ENCODE results near the gene TMEM81.

Gene TMEM81

DNA sequence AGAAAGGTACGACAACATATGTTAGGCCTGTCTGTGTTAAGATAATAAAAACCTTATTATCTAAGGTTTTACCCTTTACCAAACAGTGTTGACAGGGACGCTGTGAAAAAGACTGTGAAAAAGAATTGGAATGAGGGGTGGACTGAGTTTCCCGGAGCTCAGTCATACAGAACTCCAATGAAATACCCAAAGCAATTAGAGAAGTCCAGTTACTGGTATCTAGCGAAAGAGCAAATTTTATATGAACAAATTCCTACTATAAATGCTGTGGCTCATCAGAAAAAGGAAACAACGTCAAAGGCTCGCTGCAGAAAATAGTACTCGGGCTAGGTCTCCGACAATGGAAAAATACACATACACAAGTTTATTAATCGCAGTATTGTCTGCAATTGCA lies 38.2 kb upstream of the TMEM81 start:
- DNase-seq (ENCODE audit: low read depth, low spot score) = no peak
- TF ChIP-seq, protein P1, sequence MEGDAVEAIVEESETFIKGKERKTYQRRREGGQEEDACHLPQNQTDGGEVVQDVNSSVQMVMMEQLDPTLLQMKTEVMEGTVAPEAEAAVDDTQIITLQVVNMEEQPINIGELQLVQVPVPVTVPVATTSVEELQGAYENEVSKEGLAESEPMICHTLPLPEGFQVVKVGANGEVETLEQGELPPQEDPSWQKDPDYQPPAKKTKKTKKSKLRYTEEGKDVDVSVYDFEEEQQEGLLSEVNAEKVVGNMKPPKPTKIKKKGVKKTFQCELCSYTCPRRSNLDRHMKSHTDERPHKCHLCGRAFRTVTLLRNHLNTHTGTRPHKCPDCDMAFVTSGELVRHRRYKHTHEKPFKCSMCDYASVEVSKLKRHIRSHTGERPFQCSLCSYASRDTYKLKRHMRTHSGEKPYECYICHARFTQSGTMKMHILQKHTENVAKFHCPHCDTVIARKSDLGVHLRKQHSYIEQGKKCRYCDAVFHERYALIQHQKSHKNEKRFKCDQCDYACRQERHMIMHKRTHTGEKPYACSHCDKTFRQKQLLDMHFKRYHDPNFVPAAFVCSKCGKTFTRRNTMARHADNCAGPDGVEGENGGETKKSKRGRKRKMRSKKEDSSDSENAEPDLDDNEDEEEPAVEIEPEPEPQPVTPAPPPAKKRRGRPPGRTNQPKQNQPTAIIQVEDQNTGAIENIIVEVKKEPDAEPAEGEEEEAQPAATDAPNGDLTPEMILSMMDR (IDR thresholded peaks at IDR 0.05; ENCODE audit: low read depth, low read length) = no peak
- peak overlapping the region; percentile 97 for H3K4me3 ChIP-seq (ENCODE audit: low read depth, low read length)
- in situ Hi-C loops (cut with HindIII; ENCODE audit: low sequenced_read_pairs) = no loop called here

DNA sequence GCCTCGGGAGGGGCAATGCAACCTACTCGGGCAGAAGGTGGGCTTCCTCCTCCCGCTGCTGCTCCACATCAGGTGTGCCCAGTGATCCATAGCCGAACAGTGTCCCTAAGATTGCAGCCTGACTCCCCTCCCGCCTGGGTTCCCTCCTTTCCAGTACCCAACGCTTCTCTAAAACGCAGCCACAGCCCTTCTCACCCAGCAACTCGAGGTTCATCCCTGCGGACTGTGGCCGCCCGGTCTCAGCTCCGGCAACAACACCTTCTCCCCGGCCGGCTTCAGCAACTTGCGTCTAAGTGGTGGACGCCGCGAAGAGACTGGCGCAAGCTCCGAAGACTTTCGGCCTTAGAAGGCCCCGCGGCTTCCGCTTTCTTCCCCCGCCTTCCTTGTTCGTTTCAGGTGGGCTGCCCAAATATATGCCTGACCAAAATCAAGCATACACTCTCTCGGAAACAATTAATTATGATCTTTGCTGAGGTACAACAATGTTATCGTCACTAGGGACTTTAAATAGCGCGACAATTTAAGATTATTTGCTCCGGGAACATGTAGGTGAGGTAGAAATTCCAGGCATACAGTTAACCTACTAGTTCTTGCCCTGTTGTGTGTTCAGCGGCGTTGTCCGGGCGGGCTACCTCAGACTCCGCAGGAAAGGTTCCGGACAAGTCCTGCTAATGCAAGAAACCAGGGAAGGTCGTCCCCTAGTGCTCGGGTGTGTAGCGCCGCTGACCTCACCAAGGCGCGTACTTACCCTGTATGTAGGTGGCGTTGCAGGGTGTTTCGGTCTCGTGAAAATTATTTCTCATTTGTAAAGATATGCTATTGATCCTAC lies 37.6 kb upstream of the TMEM81 start, which contains the start of gene RBBP5:
Gene RBBP5, minus strand, starts transcription at position 319 of the 829 bp plus-strand sequence. Its CDS starts 105 bp downstream, at position 214.
- peak within 1 kb of the TSS; percentile 97 for H3K4me3 ChIP-seq (ENCODE audit: low read depth, low read length)
- peak; percentile 99 for DNase-seq (ENCODE audit: low read depth, low spot score)
- in situ Hi-C loops (cut with HindIII; ENCODE audit: low sequenced_read_pairs) = no loop called here
- TF ChIP-seq, protein P1 (IDR thresholded peaks at IDR 0.05; ENCODE audit: low read depth, low read length) = peak; percentile 84

DNA sequence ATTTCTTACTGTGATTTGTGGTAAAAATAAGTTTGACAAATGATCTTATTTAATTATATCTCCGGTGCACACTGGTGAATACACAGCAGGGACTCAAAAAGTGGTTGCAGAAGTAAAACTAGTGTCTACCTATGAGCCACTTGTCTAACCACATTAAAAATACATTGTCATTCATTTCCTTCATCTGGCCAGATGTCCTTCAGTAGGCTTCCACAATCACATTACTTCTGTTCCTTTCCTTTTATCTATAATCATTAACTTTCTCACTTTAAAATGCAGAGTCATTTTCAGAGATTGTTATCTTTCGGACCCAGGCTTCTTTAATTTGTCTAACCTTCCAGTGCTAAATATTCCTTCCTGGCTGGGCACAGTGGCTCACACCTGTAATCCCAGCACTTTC lies 34.5 kb upstream of the TMEM81 start:
- no peak overlapping the region for H3K4me3 ChIP-seq (ENCODE audit: low read depth, low read length)
- no peak for DNase-seq (ENCODE audit: low read depth, low spot score)
- in situ Hi-C loops (cut with HindIII; ENCODE audit: low sequenced_read_pairs) = no loop called here
- TF ChIP-seq, protein P1 (IDR thresholded peaks at IDR 0.05; ENCODE audit: low read depth, low read length) = no peak

DNA sequence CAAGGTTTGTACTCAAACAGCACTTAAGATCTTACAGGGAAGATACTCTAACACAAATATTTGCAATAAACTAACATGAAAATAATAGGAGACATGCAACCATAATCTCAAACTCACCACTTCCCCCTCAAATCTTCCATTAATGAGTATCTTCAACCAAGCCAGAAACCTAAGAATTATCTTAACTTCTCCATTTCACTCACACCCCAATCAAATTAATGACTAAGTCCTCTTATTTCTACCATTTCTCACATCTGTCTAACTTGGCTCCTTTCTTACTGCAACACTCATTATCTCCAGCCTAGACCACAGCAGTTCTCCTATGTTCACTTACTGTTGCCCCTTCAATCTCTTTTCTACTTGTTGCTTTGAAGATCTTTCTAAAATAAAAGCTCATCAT lies 27.1 kb upstream of the TMEM81 start:
- TF ChIP-seq, protein P1 (IDR thresholded peaks at IDR 0.05; ENCODE audit: low read depth, low read length) = no peak
- no peak for DNase-seq (ENCODE audit: low read depth, low spot score)
- no peak overlapping the region for H3K4me3 ChIP-seq (ENCODE audit: low read depth, low read length)
- in situ Hi-C loops (cut with HindIII; ENCODE audit: low sequenced_read_pairs) = no loop called here

DNA sequence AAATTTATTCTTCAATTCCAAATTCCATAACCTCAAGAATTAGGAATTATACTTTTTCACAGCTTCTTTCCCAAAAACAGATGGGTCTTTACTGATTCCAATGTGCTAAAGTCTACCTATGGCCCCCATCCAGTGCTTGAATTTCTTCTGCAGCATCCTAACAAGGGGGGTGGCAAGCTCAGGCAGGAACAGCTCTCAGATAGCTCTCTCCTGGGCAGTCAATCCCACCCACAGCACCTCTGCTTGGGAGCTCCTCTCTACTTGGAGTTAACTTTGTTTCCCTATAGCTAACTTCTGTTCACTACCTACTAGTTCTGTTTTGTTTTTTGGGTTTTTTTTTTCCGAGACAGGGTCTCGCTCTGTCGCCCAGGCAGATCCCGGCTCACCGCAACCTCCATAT lies 25.5 kb upstream of the TMEM81 start:
- TF ChIP-seq, protein P1 (IDR thresholded peaks at IDR 0.05; ENCODE audit: low read depth, low read length) = no peak
- in situ Hi-C loops (cut with HindIII; ENCODE audit: low sequenced_read_pairs) = no loop called here
- no peak overlapping the region for H3K4me3 ChIP-seq (ENCODE audit: low read depth, low read length)
- no peak for DNase-seq (ENCODE audit: low read depth, low spot score)

DNA sequence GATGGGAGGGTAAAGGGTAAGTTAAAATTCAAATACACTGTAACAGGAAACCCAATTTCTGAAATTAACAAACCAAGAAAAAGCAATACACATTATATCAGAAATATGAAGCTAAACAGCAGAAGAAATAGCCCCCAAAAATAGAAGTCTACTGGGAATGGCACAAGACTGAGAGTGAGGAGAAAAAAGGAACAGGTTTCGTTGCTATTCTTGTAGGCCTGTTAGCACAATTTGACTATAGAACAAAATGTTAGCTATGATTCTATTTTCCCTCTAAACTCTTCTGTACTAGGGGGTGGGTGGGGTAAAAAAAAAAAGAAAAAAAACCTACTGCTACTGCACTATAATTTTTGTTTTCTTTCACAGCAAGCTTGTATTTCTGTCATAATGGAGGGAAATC lies 25.0 kb upstream of the TMEM81 start:
- in situ Hi-C loops (cut with HindIII; ENCODE audit: low sequenced_read_pairs) = no loop called here
- no peak overlapping the region for H3K4me3 ChIP-seq (ENCODE audit: low read depth, low read length)
- no peak for DNase-seq (ENCODE audit: low read depth, low spot score)
- TF ChIP-seq, protein P1 (IDR thresholded peaks at IDR 0.05; ENCODE audit: low read depth, low read length) = no peak

Data from astrocyte of the spinal cord (primary cell).